ENCODE results near the gene GRAMD4.

GRAMD4 gene

GRCh38 chr22:46595545-46595944 lies 24.6 kb upstream of the GRAMD4 start:
- TF ChIP-seq JUND (IDR thresholded peaks at IDR 0.05; ENCODE audit: low read depth) = no peak
- in situ Hi-C loops (cut with HindIII; ENCODE audit: low pct_unique_long_range_greater_than_20kb, low sequenced_read_pairs) = no loop called here
- no peak for DNase-seq (ENCODE audit: low read depth in 1 of 2, low spot score in 1 of 2)

GRCh38 chr22:46596032-46596441 lies 24.1 kb upstream of the GRAMD4 start:
- no peak for TF ChIP-seq JUND (IDR thresholded peaks at IDR 0.05; ENCODE audit: low read depth)
- in situ Hi-C loops (cut with HindIII; ENCODE audit: low pct_unique_long_range_greater_than_20kb, low sequenced_read_pairs) = no loop called here
- DNase-seq (ENCODE audit: low read depth in 1 of 2, low spot score in 1 of 2) = peak in 1 of 2 experiments; percentile 2

GRCh38 chr22:46596819-46597218 lies 23.4 kb upstream of the GRAMD4 start:
- in situ Hi-C loops (cut with HindIII; ENCODE audit: low pct_unique_long_range_greater_than_20kb, low sequenced_read_pairs) = no loop called here
- TF ChIP-seq JUND (IDR thresholded peaks at IDR 0.05; ENCODE audit: low read depth) = no peak
- DNase-seq (ENCODE audit: low read depth in 1 of 2, low spot score in 1 of 2) = peak; percentile 64 to 85

- in situ Hi-C loops (cut with HindIII; ENCODE audit: low pct_unique_long_range_greater_than_20kb, low sequenced_read_pairs) = no loop called here
- DNase-seq (ENCODE audit: low read depth in 1 of 2, low spot score in 1 of 2) = no peak
- no peak for TF ChIP-seq JUND (IDR thresholded peaks at IDR 0.05; ENCODE audit: low read depth)
These were observed 22.0 kb upstream of the GRAMD4 start for GRCh38 chr22:46598224-46598623.

- in situ Hi-C loops (cut with HindIII; ENCODE audit: low pct_unique_long_range_greater_than_20kb, low sequenced_read_pairs) = no loop called here
- no peak for TF ChIP-seq JUND (IDR thresholded peaks at IDR 0.05; ENCODE audit: low read depth)
- no peak for DNase-seq (ENCODE audit: low read depth in 1 of 2, low spot score in 1 of 2)
These were observed 21.3 kb upstream of the GRAMD4 start for GRCh38 chr22:46598737-46599424.

GRCh38 chr22:46600273-46600796 lies 19.9 kb upstream of the GRAMD4 start:
- in situ Hi-C loops (cut with HindIII; ENCODE audit: low pct_unique_long_range_greater_than_20kb, low sequenced_read_pairs) = no loop called here
- DNase-seq (ENCODE audit: low read depth in 1 of 2, low spot score in 1 of 2) = no peak
- no peak for TF ChIP-seq JUND (IDR thresholded peaks at IDR 0.05; ENCODE audit: low read depth)

- no peak for TF ChIP-seq JUND (IDR thresholded peaks at IDR 0.05; ENCODE audit: low read depth)
- in situ Hi-C loops (cut with HindIII; ENCODE audit: low pct_unique_long_range_greater_than_20kb, low sequenced_read_pairs) = no loop called here
- DNase-seq (ENCODE audit: low read depth in 1 of 2, low spot score in 1 of 2) = no peak
These were observed 18.2 kb upstream of the GRAMD4 start for GRCh38 chr22:46602025-46602424.

- DNase-seq (ENCODE audit: low read depth in 1 of 2, low spot score in 1 of 2) = no peak
- in situ Hi-C loops (cut with HindIII; ENCODE audit: low pct_unique_long_range_greater_than_20kb, low sequenced_read_pairs) = no loop called here
- no peak for TF ChIP-seq JUND (IDR thresholded peaks at IDR 0.05; ENCODE audit: low read depth)
These were observed 15.9 kb upstream of the GRAMD4 start for GRCh38 chr22:46604306-46604690.

GRCh38 chr22:46605117-46605516 lies 15.1 kb upstream of the GRAMD4 start:
- no peak for DNase-seq (ENCODE audit: low read depth in 1 of 2, low spot score in 1 of 2)
- no peak for TF ChIP-seq JUND (IDR thresholded peaks at IDR 0.05; ENCODE audit: low read depth)
- in situ Hi-C loops (cut with HindIII; ENCODE audit: low pct_unique_long_range_greater_than_20kb, low sequenced_read_pairs) = no loop called here

GRCh38 chr22:46606886-46607285 lies 13.3 kb upstream of the GRAMD4 start:
- TF ChIP-seq JUND (IDR thresholded peaks at IDR 0.05; ENCODE audit: low read depth) = no peak
- in situ Hi-C loops (cut with HindIII; ENCODE audit: low pct_unique_long_range_greater_than_20kb, low sequenced_read_pairs) = no loop called here
- no peak for DNase-seq (ENCODE audit: low read depth in 1 of 2, low spot score in 1 of 2)

GRCh38 chr22:46607483-46608114 lies 12.6 kb upstream of the GRAMD4 start:
- no peak for TF ChIP-seq JUND (IDR thresholded peaks at IDR 0.05; ENCODE audit: low read depth)
- in situ Hi-C loops (cut with HindIII; ENCODE audit: low pct_unique_long_range_greater_than_20kb, low sequenced_read_pairs) = no loop called here
- DNase-seq (ENCODE audit: low read depth in 1 of 2, low spot score in 1 of 2) = peak in 1 of 2 experiments; percentile 46

GRCh38 chr22:46609175-46609690 lies 11.0 kb upstream of the GRAMD4 start:
- in situ Hi-C loops (cut with HindIII; ENCODE audit: low pct_unique_long_range_greater_than_20kb, low sequenced_read_pairs) = no loop called here
- no peak for TF ChIP-seq JUND (IDR thresholded peaks at IDR 0.05; ENCODE audit: low read depth)
- peak; percentile 57 to 90 for DNase-seq (ENCODE audit: low read depth in 1 of 2, low spot score in 1 of 2)

- in situ Hi-C loops (cut with HindIII; ENCODE audit: low pct_unique_long_range_greater_than_20kb, low sequenced_read_pairs) = no loop called here
These were observed 10.4 kb upstream of the GRAMD4 start for GRCh38 chr22:46609724-46610201.

More at GRCh38 chr22:46609724-46610201, 10.4 kb upstream of the GRAMD4 start:
- TF ChIP-seq JUND (IDR thresholded peaks at IDR 0.05; ENCODE audit: low read depth) = no peak
- no peak for DNase-seq (ENCODE audit: low read depth in 1 of 2, low spot score in 1 of 2)
